GM12878 (cell line): Measurements from ENCODE around the gene XRRA1. TPM values are rescaled to one million over a fixed set of nuclear protein-coding genes. Genes with fewer than 3 reads are reported as not detected.
"Not testable (repeated sequence)": the region's sequence is repeated elsewhere in the genome, so short reads cannot be mapped to it uniquely, and the experiment has no call there.

Source experiments
- ATAC-seq: fragments of 200-7000 bp; cut with Tn5 transposase; 3 replicates; pipeline ENCODE4 v1.9.1; 2020; ENCODE audit warnings: mild to moderate bottlenecking, moderate library complexity
- BruUV-seq: library from RNA; stranded (reverse); fragments of 400-500 nt; replicated peaks from 2 replicates; lab custom pipeline; 2021; lab: Mats Ljungman, UMichigan
- CTCF ChIA-PET: fragments of 300-600 bp; sonication (Branson Sonifier 250); formaldehyde crosslinking; extraction: SDS; loops from one replicate; lab custom pipeline; 2021; ENCODE audit warnings: inconsistent platforms; lab: Yijun Ruan, JAX
- POLR2A ChIA-PET: fragments of 350-600 bp; formaldehyde crosslinking; extraction: SDS; loops from one replicate; lab custom pipeline; 2021; ENCODE audit warnings: inconsistent platforms; lab: Charles Lee
- RAD21 ChIA-PET: fragments of 300-600 bp; sonication (Branson Sonifier 250); formaldehyde crosslinking; loops from one replicate; lab custom pipeline; 2023; ENCODE audit warnings: antibody characterized with exemption; ENCODE audit not compliant: unreplicated experiment; lab: Charles Lee
- SMC1A ChIA-PET: fragments of 300-600 bp; sonication (Branson Sonifier 250); formaldehyde crosslinking; loops from one replicate; lab custom pipeline; 2023; ENCODE audit not compliant: unreplicated experiment, uncharacterized antibody; lab: Charles Lee
- DNase-seq: peaks from one replicate; pipeline ENCODE4 v3.0.0-alpha.2; 2011; ENCODE audit warnings: low read depth, low spot score
- FAIRE-seq: peaks from 3 replicates; lab custom pipeline; 2011; peaks lifted over from hg19 to GRCh38; lab: Jason Lieb, UNC
- H2AFZ ChIP-seq: 2 replicates; pipeline ENCODE4 v1.6.0; 2011; ENCODE audit warnings: low read depth, low read length, control low read depth; ENCODE audit not compliant: control insufficient read depth
- H3K27ac ChIP-seq: 2 replicates; pipeline ENCODE4 v1.5.1; 2011; ENCODE audit warnings: control low read depth; ENCODE audit not compliant: control insufficient read depth, insufficient read depth
- H3K27me3 ChIP-seq, 2 experiments: replicated peaks in 1 of 2; 2 replicates each; pipeline versions ENCODE4 v1.6.0 to v1.6.1; 2011; ENCODE audit warnings: low read length in 1 of 2; ENCODE audit not compliant: control insufficient read depth in 2 of 2, insufficient read depth in 2 of 2
- H3K36me3 ChIP-seq, 2 experiments: 2 replicates each; pipeline ENCODE4 v1.5.1; 2011; ENCODE audit warnings: low read length in 1 of 2; ENCODE audit not compliant: control insufficient read depth in 2 of 2, insufficient read depth in 2 of 2
- H3K4me1 ChIP-seq: 2 replicates; pipeline ENCODE4 v1.6.1; 2011; ENCODE audit warnings: mild to moderate bottlenecking, low read length, moderate library complexity, mixed read lengths; ENCODE audit not compliant: control insufficient read depth, insufficient read depth
- H3K4me2 ChIP-seq: 2 replicates; pipeline ENCODE4 v1.6.0; 2011; ENCODE audit warnings: control low read depth; ENCODE audit not compliant: control insufficient read depth, insufficient read depth
- H3K4me3 ChIP-seq: fragments of 200-600 bp; sonication (generic); 2 replicates; pipeline ENCODE4 v1.5.1; 2016
- H3K79me2 ChIP-seq: 2 replicates; pipeline ENCODE4 v1.6.0; 2011; ENCODE audit warnings: low read length; ENCODE audit not compliant: control insufficient read depth, insufficient read depth
- H3K9ac ChIP-seq: 2 replicates; pipeline ENCODE4 v1.8.0; 2011; ENCODE audit warnings: low read length, control low read depth, mixed read lengths; ENCODE audit not compliant: control insufficient read depth, insufficient read depth
- H3K9me3 ChIP-seq: replicated peaks from 3 replicates; pipeline ENCODE4 v1.5.1; 2011; ENCODE audit warnings: mild to moderate bottlenecking, low read length; ENCODE audit not compliant: control insufficient read depth, insufficient read depth
- H4K20me1 ChIP-seq: 2 replicates; pipeline ENCODE4 v1.6.0; 2011; ENCODE audit not compliant: control insufficient read depth, insufficient read depth
- CUX1 ChIP-seq: IDR thresholded peaks from 2 replicates; pipeline ENCODE4 v1.6.1; 2012; ENCODE audit warnings: improper control_type of control experiment, low read depth, low read length; ENCODE audit not compliant: insufficient replicate concordance
- POLR2AphosphoS5 ChIP-seq: IDR thresholded peaks from 2 replicates; pipeline ENCODE4 v1.6.1; 2011; ENCODE audit warnings: mild to moderate bottlenecking, low read length, inconsistent platforms
- SIX5 ChIP-seq: IDR thresholded peaks from 2 replicates; pipeline ENCODE4 v1.6.1; 2011; ENCODE audit warnings: mild to moderate bottlenecking, low read depth, low read length, moderate library complexity; ENCODE audit not compliant: severe bottlenecking
- SMAD1 ChIP-seq: fragments of 450-650 bp; IDR thresholded peaks from 2 replicates; pipeline ENCODE4 v1.6.1; 2018; ENCODE audit warnings: mild to moderate bottlenecking, low read depth; ENCODE audit not compliant: partially characterized antibody
- WGBS: methylation state at CpG from one replicate; pipeline ENCODE4 v1.1.6; 2016; ENCODE audit warnings: low lambda C conversion rate; ENCODE audit not compliant: insufficient replicate concordance, insufficient coverage; ENCODE audit errors: missing lambda C conversion rate; 5-methylcytosine and 5-hydroxymethylcytosine counted together
- in situ Hi-C: fragments of 300-500 bp; cut with MboI; formaldehyde crosslinking; loops from 9 replicates; pipeline ENCODE4 v1.14.3; 2018; ENCODE audit warnings: mixed read lengths
- intact Hi-C: fragments of 100-400 bp; cut with micrococcal nuclease; formaldehyde crosslinking; loops from one replicate; pipeline ENCODE4 v1.14.2; 2022; ENCODE audit not compliant: unreplicated experiment
- polyA plus RNA-seq, 11 experiments: library from polyadenylated mRNA; depleted of rRNA in 4 of 11; unstranded in 6 of 11; stranded (reverse) in 5 of 11; fragments of >200 nt; fragmentation: Nextera tagmentation in 4 of 11; fragmentation: Illumina TruSeq in 1 of 11; extraction: Ambion mirVana in 4 of 11; extraction: Trizol in 1 of 11; gene quantifications; 1 replicate in 1 of 11; 2 replicates in 10 of 11; pipeline versions ENCODE4 v1.2.1 to v1.2.3, GENCODE V29; 2011 to 2016; ENCODE audit warnings: inconsistent platforms in 2 of 11, missing spikeins in 2 of 11, low read depth in 1 of 11
- total RNA-seq, 4 experiments: library from RNA; depleted of rRNA in 3 of 4; stranded (reverse); fragments of >200 nt in 3 of 4; fragmentation: Illumina TruSeq in 1 of 4; extraction: Trizol in 1 of 4; gene quantifications; 2 replicates each; pipeline versions ENCODE4 v1.2.1 to v1.2.3, GENCODE V29; 2013 to 2021

Gene XRRA1
- total and polyA plus RNA-seq, 10 of the 15 experiments (the other 5 are each of a cell fraction or from before 2014, with no cell fraction given), result 2.5 to 8.8 (median 4.6) TPM

- TF ChIP-seq CUX1 (no peak), SIX5 (no peak)
- TF ChIP-seq, all 136 proteins: peak for 0
Observed at GRCh38 chr11:74896311-74896710, 52.6 kb downstream of the XRRA1 start (continued).

- Histone ChIP-seq H3K36me3 (no peaks in the 10 kb centered on the region), H2AFZ (no peak overlapping the region), H3K4me1 (no peaks in the 10 kb centered on the region), H3K4me3 (no peak overlapping the region), H3K79me2 (no peaks in the 10 kb centered on the region), H3K27ac (no peak overlapping the region), H3K9me3 (no peaks in the 10 kb centered on the region; the same call in 1 of the 3 replicates), H3K4me2 (no peak overlapping the region), H3K27me3 (no peaks in the 10 kb centered on the region), H3K9ac (no peak overlapping the region), H4K20me1 (no peaks in the 10 kb centered on the region)
- in situ Hi-C loops, result no loop called here
- TF ChIP-seq SMAD1 (no peak), POLR2AphosphoS5 (no peak)
- ChIA-PET POLR2A (no interaction called here), RAD21 (no interaction called here), CTCF (no interaction called here), SMC1A (no interaction called here)
- BruUV-seq, result no TSS peak
- ATAC-seq, result no peak
- no peak for DNase-seq
- WGBS, result 96% methylated on average over 3 of the region's 3 CpGs
- FAIRE-seq, result no peak
- intact Hi-C loops, result no loop called here
Observed at GRCh38 chr11:74895340-74896116, 53.4 kb downstream of the XRRA1 start.

GRCh38 chr11:74893015-74893414 lies 55.9 kb downstream of the XRRA1 start:
- H3K9ac ChIP-seq, DNase-seq, H3K9me3 ChIP-seq, POLR2A ChIA-PET, ATAC-seq, H3K4me1 ChIP-seq, H3K4me2 ChIP-seq, BruUV-seq, CTCF ChIA-PET, H3K79me2 ChIP-seq, H3K4me3 ChIP-seq, FAIRE-seq, H2AFZ ChIP-seq, H3K36me3 ChIP-seq, H3K27me3 ChIP-seq, intact Hi-C loops, RAD21 ChIA-PET, H4K20me1 ChIP-seq, in situ Hi-C loops, H3K27ac ChIP-seq, SMC1A ChIA-PET: not testable (repeated sequence)
